GM23338 (cell line): Measurements from ENCODE around the gene EIF3K. TPM values are rescaled to one million over a fixed set of nuclear protein-coding genes. Genes with fewer than 3 reads are reported as not detected.

ENCODE experiments used
- ATAC-seq: fragments of 200-7000 bp; cut with Tn5 transposase; 3 replicates; pipeline ENCODE4 v1.9.1; 2020
- DNase-seq: peaks from one replicate; pipeline ENCODE4 v3.0.0-alpha.2; 2015; ENCODE audit warnings: low spot score
- H2AFZ ChIP-seq: fragments of 200-600 bp; sonication (generic); 2 replicates; pipeline ENCODE4 v1.8.0; 2016; ENCODE audit warnings: antibody characterized with exemption, mild to moderate bottlenecking, moderate library complexity
- H3F3A ChIP-seq: fragments of 200-600 bp; sonication (generic); replicated peaks from 2 replicates; pipeline ENCODE4 v1.8.0; 2017; ENCODE audit warnings: antibody characterized with exemption, mixed run types, low read depth
- H3K27ac ChIP-seq: fragments of 200-600 bp; sonication (generic); 2 replicates; pipeline ENCODE4 v1.6.1; 2016; ENCODE audit warnings: low read depth
- H3K27me3 ChIP-seq: fragments of 200-600 bp; sonication (generic); 2 replicates; pipeline ENCODE4 v1.8.0; 2016; ENCODE audit warnings: mild to moderate bottlenecking, mixed run types, moderate library complexity; ENCODE audit not compliant: insufficient read depth
- H3K36me3 ChIP-seq: fragments of 200-600 bp; sonication (generic); 2 replicates; pipeline ENCODE4 v1.8.0; 2016; ENCODE audit warnings: mild to moderate bottlenecking; ENCODE audit not compliant: insufficient read depth
- H3K4me1 ChIP-seq: fragments of 200-600 bp; sonication (generic); 2 replicates; pipeline ENCODE4 v1.8.0; 2016; ENCODE audit warnings: mild to moderate bottlenecking, moderate library complexity; ENCODE audit not compliant: insufficient read depth
- H3K4me2 ChIP-seq: fragments of 200-600 bp; sonication (generic); 2 replicates; pipeline ENCODE4 v1.7.1; 2017; ENCODE audit warnings: mixed run types
- H3K4me3 ChIP-seq: fragments of 200-600 bp; sonication (generic); 2 replicates; pipeline ENCODE4 v1.6.1; 2016; ENCODE audit warnings: mixed run types
- H3K79me2 ChIP-seq: fragments of 200-600 bp; sonication (generic); replicated peaks from 2 replicates; pipeline ENCODE4 v1.8.0; 2017; ENCODE audit warnings: mild to moderate bottlenecking; ENCODE audit not compliant: insufficient read depth
- H3K9me2 ChIP-seq: fragments of 200-600 bp; sonication (generic); 2 replicates; pipeline ENCODE4 v1.8.0; 2017; ENCODE audit not compliant: insufficient read depth
- H4K20me1 ChIP-seq: fragments of 200-600 bp; sonication (generic); replicated peaks from 2 replicates; pipeline ENCODE4 v1.8.0; 2017; ENCODE audit warnings: mild to moderate bottlenecking; ENCODE audit not compliant: insufficient read depth
- H3K27ac Mint-ChIP-seq: 2 replicates; pipeline ENCODE4 v1.8.0; 2020; ENCODE audit warnings: inconsistent platforms, mild to moderate bottlenecking, moderate library complexity, mixed read lengths
- H3K27me3 Mint-ChIP-seq: 3 replicates; pipeline ENCODE4 v1.8.0; 2022; ENCODE audit warnings: low read depth, mild to moderate bottlenecking, moderate library complexity, mixed read lengths, inconsistent platforms; ENCODE audit not compliant: insufficient read depth, poor library complexity
- H3K36me3 Mint-ChIP-seq: 3 replicates; pipeline ENCODE4 v1.8.0; 2021; ENCODE audit warnings: low read depth, mild to moderate bottlenecking, inconsistent platforms, moderate library complexity, mixed read lengths
- H3K4me1 Mint-ChIP-seq: 3 replicates; pipeline ENCODE4 v1.8.0; 2020; ENCODE audit warnings: mild to moderate bottlenecking, inconsistent platforms, mixed read lengths
- H3K4me3 Mint-ChIP-seq: 3 replicates; pipeline ENCODE4 v1.8.0; 2021; ENCODE audit warnings: moderate library complexity, mild to moderate bottlenecking, inconsistent platforms, mixed read lengths
- H3K9me3 Mint-ChIP-seq: 3 replicates; pipeline ENCODE4 v1.8.0; 2020; ENCODE audit warnings: moderate library complexity, mild to moderate bottlenecking, inconsistent platforms, mixed read lengths
- CREB1 ChIP-seq: fragments of 250-450 bp; sonication (Bioruptor Pico); IDR thresholded peaks from 2 replicates; pipeline ENCODE4 v1.5.0; 2020; ENCODE audit warnings: low read depth, mild to moderate bottlenecking, moderate library complexity
- CTCF ChIP-seq, 2 experiments: fragments of 200-600 bp in 1 of 2; sonication (generic) in 1 of 2; conservative IDR thresholded peaks; 2 replicates each; pipeline versions ENCODE4 v1.5.1 to v1.6.1; 2016 to 2017; ENCODE audit warnings: antibody characterized with exemption in 2 of 2, low read depth in 2 of 2, mild to moderate bottlenecking in 2 of 2, moderate library complexity in 1 of 2
- EZH2 ChIP-seq: fragments of 200-600 bp; sonication (generic); IDR thresholded peaks from one replicate; pipeline ENCODE4 v1.8.0; 2017; ENCODE audit warnings: antibody characterized with exemption, mild to moderate bottlenecking, low read depth; ENCODE audit not compliant: unreplicated experiment
- EZH2phosphoT487 ChIP-seq: fragments of 200-600 bp; sonication (generic); IDR thresholded peaks from one replicate; pipeline ENCODE4 v1.8.1; 2018; ENCODE audit warnings: antibody characterized with exemption; ENCODE audit not compliant: unreplicated experiment
- JUNB ChIP-seq: IDR thresholded peaks from one replicate; pipeline ENCODE4 v1.6.1; 2016; ENCODE audit warnings: antibody characterized with exemption; ENCODE audit not compliant: unreplicated experiment
- NANOG ChIP-seq: IDR thresholded peaks from 2 replicates; pipeline ENCODE4 v1.6.1; 2016; ENCODE audit warnings: antibody characterized with exemption, borderline replicate concordance
- POLR2AphosphoS5 ChIP-seq: IDR thresholded peaks from 2 replicates; pipeline ENCODE4 v1.6.1; 2016; ENCODE audit warnings: antibody characterized with exemption, low read depth
- REST ChIP-seq: IDR thresholded peaks from one replicate; pipeline ENCODE4 v1.6.1; 2018; ENCODE audit warnings: antibody characterized with exemption; ENCODE audit not compliant: unreplicated experiment
- STAT1 ChIP-seq: IDR thresholded peaks from one replicate; pipeline ENCODE4 v1.6.1; 2016; ENCODE audit warnings: antibody characterized with exemption; ENCODE audit not compliant: unreplicated experiment
- ZNF114 ChIP-seq: fragments of 250-450 bp; sonication (Bioruptor Pico); IDR thresholded peaks from 2 replicates; pipeline ENCODE4 v1.5.0; 2020; ENCODE audit warnings: mild to moderate bottlenecking, moderate library complexity
- ZNF331 ChIP-seq: fragments of 250-450 bp; sonication (Bioruptor Pico); IDR thresholded peaks from 2 replicates; pipeline ENCODE4 v1.5.0; 2020; ENCODE audit warnings: low read depth, mild to moderate bottlenecking, moderate library complexity
- polyA plus RNA-seq: library from polyadenylated mRNA; unstranded; fragments of >200 nt; fragmentation: Nextera tagmentation; extraction: Ambion mirVana; gene quantifications from 2 replicates; pipeline ENCODE4 v1.2.1, GENCODE V29; 2016
- total RNA-seq: library from RNA; depleted of rRNA; stranded (reverse); fragments of >200 nt; shearing (Covaris generic); gene quantifications from 2 replicates; pipeline ENCODE4 v1.2.3, GENCODE V29; 2014
- TF ChIP-seq, protein P1 (sequence below): IDR thresholded peaks from 2 replicates; pipeline ENCODE4 v1.6.1; 2016; ENCODE audit warnings: antibody characterized with exemption

Gene EIF3K
- total and polyA plus RNA-seq, 2 experiments from 2014 or later: 226 to 509 TPM

DNA sequence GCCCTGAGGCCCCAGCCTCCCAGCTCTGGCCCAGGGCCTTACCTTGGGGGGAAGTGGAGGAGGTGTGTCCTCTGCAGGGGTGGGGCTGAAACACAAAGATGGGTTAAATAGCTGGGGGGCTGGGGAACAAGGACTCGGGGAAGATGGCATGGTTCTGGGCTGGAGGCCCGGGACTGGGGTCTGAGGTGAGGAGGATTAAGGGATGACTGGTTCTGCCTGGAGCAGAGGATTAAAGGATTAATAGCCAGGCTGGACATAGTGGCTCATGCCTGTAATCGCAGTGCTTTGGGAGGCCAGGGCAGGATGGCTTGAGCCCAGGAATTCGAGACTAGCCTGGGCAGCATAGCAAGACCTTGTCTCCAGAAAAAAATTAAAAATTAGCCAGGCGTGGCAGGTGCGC, 12.9 kb upstream of the EIF3K start:
- Histone ChIP-seq H3K4me2 (no peak overlapping the region), H3K9me2 (no peaks in the 10 kb centered on the region), H3K27me3 (no peaks in the 10 kb centered on the region), H4K20me1 (no peaks in the 10 kb centered on the region), H3K4me3 (no peak overlapping the region), H3K4me1 (no peaks in the 10 kb centered on the region), H2AFZ (no peak overlapping the region), H3K79me2 (no peaks in the 10 kb centered on the region), H3K27ac (no peak overlapping the region), H3K36me3 (no peaks in the 10 kb centered on the region), H3F3A (peaks cover 12% of the 10 kb centered on the region)
- no peak for TF ChIP-seq EZH2phosphoT487
- TF ChIP-seq STAT1: no peak
- TF ChIP-seq ZNF331: no peak
- no peak for TF ChIP-seq JUNB
- no peak for TF ChIP-seq NANOG
- no peak for TF ChIP-seq CTCF (conservative IDR thresholded peaks at IDR 0.05; ENCODE audit: low read depth in 2 of 2)
- no peak for TF ChIP-seq ZNF114 (CRISPR knock-in tag)
- TF ChIP-seq REST: no peak
- Mint-ChIP-seq H3K27ac (no peak overlapping the region), H3K27me3 (peaks cover 6% of the 10 kb centered on the region), H3K4me1 (no peaks in the 10 kb centered on the region), H3K9me3 (no peaks in the 10 kb centered on the region; the same call in 2 of the 3 replicates), H3K4me3 (no peak overlapping the region), H3K36me3 (peaks cover under 1% of the 10 kb centered on the region; the same call in 2 of the 3 replicates)
- DNase-seq (no peak), ATAC-seq (no peak)

GRCh38 chr19:38614289-38614688, 4.7 kb upstream of the EIF3K start:
- H3K9me3 Mint-ChIP-seq: no peaks in the 10 kb centered on the region
- Histone ChIP-seq H3K4me1 (peaks cover 9% of the 10 kb centered on the region), H3K4me2 (no peak overlapping the region), H3F3A (peaks cover 9% of the 10 kb centered on the region; the same call in 1 of the 2 replicates), H2AFZ (no peak overlapping the region), H3K27me3 (no peaks in the 10 kb centered on the region), H3K36me3 (no peaks in the 10 kb centered on the region), H4K20me1 (no peaks in the 10 kb centered on the region), H3K9me2 (no peaks in the 10 kb centered on the region), H3K27ac (no peak overlapping the region), H3K79me2 (peaks cover 2% of the 10 kb centered on the region), H3K4me3 (no peak overlapping the region)
- ATAC-seq (no peak), DNase-seq (no peak)
- H3K36me3 Mint-ChIP-seq: peaks cover 7% of the 10 kb centered on the region
- peaks cover 23% of the 10 kb centered on the region for H3K27me3 Mint-ChIP-seq
- H3K4me3 Mint-ChIP-seq: no peak overlapping the region
- H3K27ac Mint-ChIP-seq: no peak overlapping the region
- H3K4me1 Mint-ChIP-seq: peaks cover 17% of the 10 kb centered on the region
- no peak for TF ChIP-seq REST
- no peak for TF ChIP-seq POLR2AphosphoS5
- no peak for TF ChIP-seq STAT1
- TF ChIP-seq NANOG: no peak
- no peak for TF ChIP-seq EZH2
- TF ChIP-seq CTCF (conservative IDR thresholded peaks at IDR 0.05; ENCODE audit: low read depth in 2 of 2): no peak
- TF ChIP-seq, protein P1, sequence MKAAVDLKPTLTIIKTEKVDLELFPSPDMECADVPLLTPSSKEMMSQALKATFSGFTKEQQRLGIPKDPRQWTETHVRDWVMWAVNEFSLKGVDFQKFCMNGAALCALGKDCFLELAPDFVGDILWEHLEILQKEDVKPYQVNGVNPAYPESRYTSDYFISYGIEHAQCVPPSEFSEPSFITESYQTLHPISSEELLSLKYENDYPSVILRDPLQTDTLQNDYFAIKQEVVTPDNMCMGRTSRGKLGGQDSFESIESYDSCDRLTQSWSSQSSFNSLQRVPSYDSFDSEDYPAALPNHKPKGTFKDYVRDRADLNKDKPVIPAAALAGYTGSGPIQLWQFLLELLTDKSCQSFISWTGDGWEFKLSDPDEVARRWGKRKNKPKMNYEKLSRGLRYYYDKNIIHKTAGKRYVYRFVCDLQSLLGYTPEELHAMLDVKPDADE: no peak
- no peak for TF ChIP-seq JUNB
- TF ChIP-seq EZH2phosphoT487: no peak
- TF ChIP-seq ZNF331: no peak
- TF ChIP-seq CREB1: no peak
